Measurements from ENCODE around the gene IGF2BP2.

DNA sequence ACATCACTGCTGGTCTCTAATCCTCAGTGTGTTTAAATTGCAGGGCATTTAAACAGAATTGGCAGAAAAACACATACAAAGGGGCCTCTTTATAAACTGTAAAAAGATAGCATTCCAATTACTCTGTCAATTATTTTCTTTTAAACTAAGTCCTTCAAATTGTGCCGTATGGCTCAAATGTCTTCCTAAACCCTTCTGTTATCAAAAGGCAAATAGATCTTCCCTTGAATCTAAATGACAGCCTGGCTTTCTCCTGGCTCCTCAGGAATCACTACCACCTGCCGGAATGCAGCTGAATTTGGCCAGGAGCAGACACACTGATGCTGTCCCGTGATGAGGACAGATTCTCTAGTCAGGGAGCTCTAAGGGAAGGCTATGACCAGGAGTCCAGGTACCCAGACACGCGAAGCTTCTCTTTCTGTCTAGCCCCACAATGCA, 85.6 kb downstream of the IGF2BP2 start:
- TF ChIP-seq, protein P1, sequence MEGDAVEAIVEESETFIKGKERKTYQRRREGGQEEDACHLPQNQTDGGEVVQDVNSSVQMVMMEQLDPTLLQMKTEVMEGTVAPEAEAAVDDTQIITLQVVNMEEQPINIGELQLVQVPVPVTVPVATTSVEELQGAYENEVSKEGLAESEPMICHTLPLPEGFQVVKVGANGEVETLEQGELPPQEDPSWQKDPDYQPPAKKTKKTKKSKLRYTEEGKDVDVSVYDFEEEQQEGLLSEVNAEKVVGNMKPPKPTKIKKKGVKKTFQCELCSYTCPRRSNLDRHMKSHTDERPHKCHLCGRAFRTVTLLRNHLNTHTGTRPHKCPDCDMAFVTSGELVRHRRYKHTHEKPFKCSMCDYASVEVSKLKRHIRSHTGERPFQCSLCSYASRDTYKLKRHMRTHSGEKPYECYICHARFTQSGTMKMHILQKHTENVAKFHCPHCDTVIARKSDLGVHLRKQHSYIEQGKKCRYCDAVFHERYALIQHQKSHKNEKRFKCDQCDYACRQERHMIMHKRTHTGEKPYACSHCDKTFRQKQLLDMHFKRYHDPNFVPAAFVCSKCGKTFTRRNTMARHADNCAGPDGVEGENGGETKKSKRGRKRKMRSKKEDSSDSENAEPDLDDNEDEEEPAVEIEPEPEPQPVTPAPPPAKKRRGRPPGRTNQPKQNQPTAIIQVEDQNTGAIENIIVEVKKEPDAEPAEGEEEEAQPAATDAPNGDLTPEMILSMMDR (conservative IDR thresholded peaks at IDR 0.05 in 1 of 2, IDR thresholded peaks at IDR 0.05 in 1 of 2; ENCODE audit: extremely low read depth in 1 of 2, insufficient read depth in 1 of 2, low read depth in 1 of 2, low read length in 2 of 2), result no peak
- no peak for TF ChIP-seq EZH2 (IDR thresholded peaks at IDR 0.05; ENCODE audit: borderline replicate concordance, low read length)

All from mammary epithelial cell (primary cell).